ENCODE results near the gene KRT77.

The KRT77 gene

DNA sequence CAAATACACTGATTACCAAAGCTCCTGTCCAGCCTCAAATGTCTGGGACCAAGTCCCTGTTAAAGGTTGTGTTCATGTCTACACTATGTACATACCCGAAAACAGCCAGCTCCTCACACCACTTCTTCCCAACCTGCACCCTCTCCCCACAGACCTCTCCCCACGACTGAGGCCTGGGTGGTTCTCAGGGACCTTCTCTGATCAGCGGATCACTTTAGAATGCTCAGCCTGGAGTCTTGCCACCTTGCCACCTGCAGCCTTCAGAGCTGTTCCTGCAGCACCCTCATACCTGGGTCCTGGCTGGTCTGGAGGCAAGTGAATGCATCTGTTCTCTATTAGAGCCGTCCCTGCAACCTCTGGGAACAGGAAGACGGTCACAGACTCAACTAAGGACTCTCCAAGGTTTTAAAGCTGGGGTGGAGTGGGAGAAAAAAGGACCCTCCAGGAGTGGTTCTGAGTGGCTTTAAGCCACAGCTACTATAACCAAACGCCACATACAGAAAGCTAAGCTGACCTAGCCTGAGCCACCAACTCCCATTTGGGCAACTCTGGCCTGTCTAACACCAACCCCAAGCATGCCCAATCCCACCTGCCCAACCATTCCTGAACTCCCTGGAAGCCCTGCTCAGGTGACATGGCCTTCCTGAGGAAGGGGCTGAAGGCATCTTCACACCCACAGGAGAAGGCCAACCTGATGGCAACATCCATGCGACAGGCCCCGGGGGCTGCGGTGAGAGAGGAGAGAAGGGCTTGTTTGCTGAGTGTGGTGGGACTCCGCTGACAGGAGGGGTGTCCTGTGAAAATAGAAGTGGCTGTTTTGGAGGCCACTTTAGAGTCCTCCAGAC, 59.9 kb downstream of the KRT77 start:
- Histone ChIP-seq H3K9ac (ENCODE audit: low read length) (no peak overlapping the region), H3K36me3 (ENCODE audit: control insufficient read depth, insufficient read depth, low read length) (no peaks in the 10 kb centered on the region), H3K27ac (ENCODE audit: low read depth, low read length) (no peak overlapping the region), H3K27me3 (ENCODE audit: control insufficient read depth, insufficient read depth, low read length) (no peaks in the 10 kb centered on the region), H3K4me1 (ENCODE audit: control insufficient read depth, insufficient read depth, low read length) (no peaks in the 10 kb centered on the region), H3K4me3 (ENCODE audit: low read length) (no peak overlapping the region)

DNA sequence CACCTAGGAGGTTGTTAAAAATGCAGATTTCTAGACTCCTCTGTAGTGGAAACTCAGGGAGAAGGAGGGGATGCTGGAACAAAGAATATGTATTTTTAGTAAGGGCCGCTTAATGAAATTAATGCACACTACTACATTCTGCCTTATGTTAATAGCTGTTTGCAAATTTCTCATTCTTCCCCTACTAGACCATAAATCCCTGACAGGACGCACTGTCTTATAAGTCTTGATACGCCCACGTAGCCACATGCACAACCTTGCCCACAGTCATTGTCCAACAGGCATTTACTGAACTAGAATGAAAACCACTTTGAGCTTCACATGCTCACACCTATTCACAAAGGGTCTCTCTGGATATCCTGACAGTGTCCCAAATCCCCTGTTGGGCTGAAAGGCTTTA, 61.9 kb downstream of the KRT77 start:
- Histone ChIP-seq H3K4me3 (ENCODE audit: low read length) (no peak overlapping the region), H3K4me1 (ENCODE audit: control insufficient read depth, insufficient read depth, low read length) (no peaks in the 10 kb centered on the region), H3K9ac (ENCODE audit: low read length) (no peak overlapping the region), H3K36me3 (ENCODE audit: control insufficient read depth, insufficient read depth, low read length) (no peaks in the 10 kb centered on the region), H3K27ac (ENCODE audit: low read depth, low read length) (no peak overlapping the region), H3K27me3 (ENCODE audit: control insufficient read depth, insufficient read depth, low read length) (no peaks in the 10 kb centered on the region)

Data from rectal smooth muscle tissue (tissue), 1 donor.